A549 treated with Mapracorat at 1 μM for 4 hours (cell line): ENCODE results near the gene IFNA16. TPM values are rescaled to one million over a fixed set of nuclear protein-coding genes. Genes with fewer than 3 reads are reported as not detected.

Experiments used
- total RNA-seq: library from RNA; stranded (reverse); fragments of 200-300 nt; extraction: Qiagen RNA extraction; gene quantifications from 5 replicates; pipeline ENCODE4 v1.2.3, GENCODE V29; 2022

The IFNA16 gene
- total RNA-seq = not detected in 5 replicates

GRCh38 chr9:21217211-21217610, at the start of gene IFNA16:
IFNA16 (minus strand) TSS chr9:21217311; CDS start chr9:21217305, 6 bp downstream.

GRCh38 chr9:21239911-21240310, 22.8 kb upstream of the IFNA16 start, which contains the start of gene IFNA14:
IFNA14 (minus strand) TSS chr9:21240005; CDS start chr9:21239935, 70 bp downstream.

GRCh38 chr9:21228122-21228521, 11.0 kb upstream of the IFNA16 start, which contains the start of gene IFNA17:
IFNA17 (minus strand) TSS chr9:21228222; CDS start chr9:21228173, 49 bp downstream.

GRCh38 chr9:21207043-21207442, 10.1 kb downstream of the IFNA16 start, which contains the start of gene IFNA10:
IFNA10 (minus strand) TSS chr9:21207143; CDS start chr9:21207097, 46 bp downstream.

GRCh38 chr9:21202105-21202504, 15.0 kb downstream of the IFNA16 start, which contains the start of gene IFNA7:
IFNA7 (minus strand) TSS chr9:21202205; CDS start chr9:21202165, 40 bp downstream.

GRCh38 chr9:21187487-21187886, 29.6 kb downstream of the IFNA16 start, which contains the start of gene IFNA4:
IFNA4 (minus strand) TSS chr9:21187587; CDS start chr9:21187531, 56 bp downstream.

GRCh38 chr9:21166560-21166959, 50.6 kb downstream of the IFNA16 start, which contains the start of gene IFNA21:
IFNA21 (minus strand) TSS chr9:21166660; CDS start chr9:21166612, 48 bp downstream.

Other genes with a start within 250 kb of the IFNA16 start
- 0.93 to 1.1 TPM (median 0.99 TPM) in 5 replicates for gene HACD4, start 185.7 kb downstream of the IFNA16 start, total RNA-seq
- not detected in 5 replicates for gene IFNB1, start 139.4 kb downstream of the IFNA16 start, total RNA-seq
- gene IFNW1, start 75.5 kb downstream of the IFNA16 start, total RNA-seq = not detected in 5 replicates
- not detected in 5 replicates for gene IFNA21, start 50.7 kb downstream of the IFNA16 start, total RNA-seq
- not detected in 5 replicates for gene IFNA4, start 29.7 kb downstream of the IFNA16 start, total RNA-seq
- not detected in 5 replicates for gene IFNA7, start 15.1 kb downstream of the IFNA16 start, total RNA-seq
- not detected in 5 replicates for gene IFNA10, start 10.2 kb downstream of the IFNA16 start, total RNA-seq
- not detected in 5 replicates for gene IFNA17, start 10.9 kb upstream of the IFNA16 start, total RNA-seq
- not detected in 5 replicates for gene IFNA14, start 22.7 kb upstream of the IFNA16 start, total RNA-seq
- not detected in 5 replicates for gene IFNA5, start 88.0 kb upstream of the IFNA16 start, total RNA-seq
- gene KLHL9, start 118.1 kb upstream of the IFNA16 start, total RNA-seq = 14.0 to 19.9 TPM (median 18.3 TPM) in 5 replicates
- not detected in 5 replicates for gene IFNA6, start 133.6 kb upstream of the IFNA16 start, total RNA-seq
- not detected in 5 replicates for gene IFNA13, start 150.7 kb upstream of the IFNA16 start, total RNA-seq
- not detected in 5 replicates for gene IFNA2, start 168.1 kb upstream of the IFNA16 start, total RNA-seq
- gene IFNA8, start 191.8 kb upstream of the IFNA16 start, total RNA-seq = not detected in 5 replicates
- gene IFNA1, start 223.1 kb upstream of the IFNA16 start, total RNA-seq = not detected in 5 replicates